Liver (tissue), 9 donors: ENCODE measurements around the gene IL33. TPM values are rescaled to one million over a fixed set of nuclear protein-coding genes. Genes with fewer than 3 reads are reported as not detected.

ENCODE experiments used
- DNase-seq: peaks from one replicate; pipeline ENCODE4 v3.0.0-alpha.2; 2017; ENCODE audit warnings: low spot score
- H3K27ac ChIP-seq, 2 donors: one replicate each; pipeline ENCODE4 v1.7.0; 2013; ENCODE audit warnings: inconsistent platforms in 2 of 2, low read length in 2 of 2, control low read depth in 1 of 2, low read depth in 1 of 2, mild to moderate bottlenecking in 1 of 2
- H3K27me3 ChIP-seq, 4 donors: one replicate each; pipeline versions ENCODE4 v1.6.1 to v1.7.0; 2013; ENCODE audit warnings: low read length in 3 of 4, inconsistent platforms in 1 of 4, mild to moderate bottlenecking in 1 of 4, moderate library complexity in 1 of 4; ENCODE audit not compliant: control insufficient read depth in 4 of 4, insufficient read depth in 4 of 4
- H3K36me3 ChIP-seq, 4 donors: one replicate each; pipeline versions ENCODE4 v1.6.1 to v1.7.0; 2013; ENCODE audit warnings: low read length in 3 of 4, mild to moderate bottlenecking in 3 of 4, low read depth in 1 of 4, moderate library complexity in 1 of 4; ENCODE audit not compliant: control insufficient read depth in 4 of 4, insufficient read depth in 3 of 4
- H3K4me1 ChIP-seq, 4 donors: one replicate each; pipeline versions ENCODE4 v1.6.1 to v1.7.0; 2013; ENCODE audit warnings: low read length in 3 of 4, mild to moderate bottlenecking in 3 of 4, moderate library complexity in 1 of 4; ENCODE audit not compliant: control insufficient read depth in 4 of 4, insufficient read depth in 4 of 4
- H3K4me3 ChIP-seq, 3 donors: one replicate each; pipeline versions ENCODE4 v1.6.1 to v1.7.0; 2013; ENCODE audit warnings: low read length in 3 of 3, control low read depth in 1 of 3, low read depth in 1 of 3, mild to moderate bottlenecking in 1 of 3
- H3K9ac ChIP-seq, 2 donors: one replicate each; pipeline ENCODE4 v1.7.0; 2013; ENCODE audit warnings: low read length in 2 of 2, mild to moderate bottlenecking in 2 of 2, moderate library complexity in 2 of 2, control low read depth in 1 of 2, low read depth in 1 of 2
- H3K9me3 ChIP-seq, 4 donors: one replicate each; pipeline versions ENCODE4 v1.6.1 to v1.7.0; 2013; ENCODE audit warnings: low read length in 3 of 4; ENCODE audit not compliant: control insufficient read depth in 4 of 4
- EGR1 ChIP-seq, 2 donors: IDR thresholded peaks; 2 replicates each; pipeline ENCODE4 v1.6.1; 2016 to 2018; ENCODE audit warnings: antibody characterized with exemption in 2 of 2, low read depth in 2 of 2
- FOXA1 ChIP-seq: IDR thresholded peaks from 2 replicates; pipeline ENCODE4 v1.6.1; 2016; ENCODE audit warnings: antibody characterized with exemption
- FOXA2 ChIP-seq: IDR thresholded peaks from 2 replicates; pipeline ENCODE4 v1.6.1; 2016; ENCODE audit warnings: antibody characterized with exemption
- GABPA ChIP-seq, 2 donors: IDR thresholded peaks in 1 of 2; conservative IDR thresholded peaks in 1 of 2; 2 replicates each; pipeline ENCODE4 v1.6.1; 2016; ENCODE audit warnings: antibody characterized with exemption in 2 of 2, mild to moderate bottlenecking in 1 of 2, moderate library complexity in 1 of 2
- HNF4A ChIP-seq, 2 donors: conservative IDR thresholded peaks; 2 replicates each; pipeline ENCODE4 v1.6.1; 2016; ENCODE audit warnings: antibody characterized with exemption in 2 of 2, mild to moderate bottlenecking in 2 of 2
- HNF4G ChIP-seq: IDR thresholded peaks from 2 replicates; pipeline ENCODE4 v1.6.1; 2016; ENCODE audit warnings: antibody characterized with exemption
- JUND ChIP-seq, 2 donors: IDR thresholded peaks; 2 replicates each; pipeline ENCODE4 v1.6.1; 2016; ENCODE audit warnings: antibody characterized with exemption in 2 of 2
- NR2F2 ChIP-seq: IDR thresholded peaks from 2 replicates; pipeline ENCODE4 v1.6.1; 2016; ENCODE audit warnings: antibody characterized with exemption
- RAD21 ChIP-seq, 2 donors: IDR thresholded peaks; 2 replicates each; pipeline ENCODE4 v1.6.1; 2016; ENCODE audit warnings: antibody characterized with exemption in 2 of 2, mild to moderate bottlenecking in 2 of 2
- RXRA ChIP-seq, 2 donors: IDR thresholded peaks; 2 replicates each; pipeline ENCODE4 v1.6.1; 2017 to 2018; ENCODE audit warnings: antibody characterized with exemption in 2 of 2, mild to moderate bottlenecking in 1 of 2
- SP1 ChIP-seq: IDR thresholded peaks from 2 replicates; pipeline ENCODE4 v1.6.1; 2018; ENCODE audit warnings: antibody characterized with exemption, mild to moderate bottlenecking
- TAF1 ChIP-seq: conservative IDR thresholded peaks from 2 replicates; pipeline ENCODE4 v1.6.1; 2016; ENCODE audit warnings: antibody characterized with exemption, mild to moderate bottlenecking
- YY1 ChIP-seq: IDR thresholded peaks from 2 replicates; pipeline ENCODE4 v1.6.1; 2016; ENCODE audit warnings: antibody characterized with exemption, mild to moderate bottlenecking
- WGBS: extraction: QIAGEN DNeasy Blood & Tissue Kit; methylation state at CpG from one replicate; pipeline ENCODE4 v1.1.7; 2013; 5-methylcytosine and 5-hydroxymethylcytosine counted together
- polyA plus RNA-seq, 2 donors: library from polyadenylated mRNA; stranded (reverse) in 1 of 2; unstranded in 1 of 2; fragments of 200-250 nt in 1 of 2; fragments of >200 nt in 1 of 2; fragmentation: Nextera tagmentation in 1 of 2; extraction: Ambion mirVana in 1 of 2; gene quantifications; one replicate each; pipeline versions ENCODE4 v1.2.1 to v1.2.3, GENCODE V29; 2013 to 2015
- total RNA-seq, 2 donors: library from RNA; depleted of rRNA; stranded (reverse); fragments of >200 nt; gene quantifications; one replicate each; pipeline ENCODE4 v1.2.3, GENCODE V29; 2014
- TF ChIP-seq, protein P1 (sequence below): IDR thresholded peaks from 2 replicates; pipeline ENCODE4 v1.6.1; 2016; ENCODE audit warnings: antibody characterized with exemption
- TF ChIP-seq, protein P2 (sequence below): fragments of 150-350 bp; IDR thresholded peaks from 2 replicates; pipeline ENCODE4 v1.5.1; 2017; ENCODE audit warnings: improper control_type of control experiment, low read depth, low read length; ENCODE audit not compliant: missing input control
- TF ChIP-seq, protein P3 (sequence below): IDR thresholded peaks from 2 replicates; pipeline ENCODE4 v1.6.1; 2016; ENCODE audit warnings: antibody characterized with exemption, mild to moderate bottlenecking
- TF ChIP-seq, protein P4 (sequence below): IDR thresholded peaks from 2 replicates; pipeline ENCODE4 v1.6.1; 2016; ENCODE audit warnings: antibody characterized with exemption
- donor health status: healthy.
- donor health status: healthy.
- donor health status: healthy.
- donor health status: healthy.
- donor health status: healthy.

IL33 gene
- total and polyA plus RNA-seq, 4 donors: 13.6 to 20.0 (median 16.4) TPM

DNA sequence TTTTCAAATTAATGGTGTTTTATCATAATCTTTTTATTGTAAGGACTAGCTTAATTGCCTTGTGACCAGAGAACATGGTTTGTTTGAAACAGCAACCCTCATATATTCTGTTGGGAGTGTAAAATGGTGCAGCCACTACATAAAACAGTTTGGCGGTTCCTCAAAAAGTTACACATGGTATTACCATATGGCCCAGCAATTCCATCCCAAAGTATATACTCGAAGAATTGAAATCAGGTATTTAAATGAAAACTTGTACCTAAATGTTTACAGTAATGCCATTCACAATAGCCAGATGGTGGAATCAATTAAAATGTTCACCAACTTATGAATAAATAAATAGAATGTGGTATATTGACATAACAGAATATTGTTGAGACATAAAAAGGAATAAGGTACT is 14.8 kb upstream of the IL33 start:
- Histone ChIP-seq H3K27ac (no peak overlapping the region), H3K27me3 (no peaks in the 10 kb centered on the region), H3K4me3 (no peak overlapping the region), H3K9ac (no peak overlapping the region), H3K4me1 (peaks cover 0 to 10% (median 4%) of the 10 kb centered on the region in 4 donors), H3K9me3 (no peaks in the 10 kb centered on the region), H3K36me3 (no peaks in the 10 kb centered on the region)
- TF ChIP-seq RAD21 (IDR thresholded peaks at IDR 0.05): no peak
- no peak for TF ChIP-seq YY1
- TF ChIP-seq RXRA (IDR thresholded peaks at IDR 0.05): no peak
- TF ChIP-seq HNF4A (conservative IDR thresholded peaks at IDR 0.05): no peak
- TF ChIP-seq SP1: no peak
- TF ChIP-seq, protein P1, sequence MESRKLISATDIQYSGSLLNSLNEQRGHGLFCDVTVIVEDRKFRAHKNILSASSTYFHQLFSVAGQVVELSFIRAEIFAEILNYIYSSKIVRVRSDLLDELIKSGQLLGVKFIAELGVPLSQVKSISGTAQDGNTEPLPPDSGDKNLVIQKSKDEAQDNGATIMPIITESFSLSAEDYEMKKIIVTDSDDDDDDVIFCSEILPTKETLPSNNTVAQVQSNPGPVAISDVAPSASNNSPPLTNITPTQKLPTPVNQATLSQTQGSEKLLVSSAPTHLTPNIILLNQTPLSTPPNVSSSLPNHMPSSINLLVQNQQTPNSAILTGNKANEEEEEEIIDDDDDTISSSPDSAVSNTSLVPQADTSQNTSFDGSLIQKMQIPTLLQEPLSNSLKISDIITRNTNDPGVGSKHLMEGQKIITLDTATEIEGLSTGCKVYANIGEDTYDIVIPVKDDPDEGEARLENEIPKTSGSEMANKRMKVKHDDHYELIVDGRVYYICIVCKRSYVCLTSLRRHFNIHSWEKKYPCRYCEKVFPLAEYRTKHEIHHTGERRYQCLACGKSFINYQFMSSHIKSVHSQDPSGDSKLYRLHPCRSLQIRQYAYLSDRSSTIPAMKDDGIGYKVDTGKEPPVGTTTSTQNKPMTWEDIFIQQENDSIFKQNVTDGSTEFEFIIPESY: no peak
- no peak for TF ChIP-seq EGR1 (IDR thresholded peaks at IDR 0.05; ENCODE audit: low read depth in 2 of 2)
- no peak for TF ChIP-seq GABPA (IDR thresholded peaks at IDR 0.05 in 1 of 2, conservative IDR thresholded peaks at IDR 0.05 in 1 of 2)
- TF ChIP-seq HNF4G: no peak
- no peak for TF ChIP-seq FOXA1
- no peak for DNase-seq
- 94% methylated on average over 2 of the region's 2 CpGs for WGBS

DNA sequence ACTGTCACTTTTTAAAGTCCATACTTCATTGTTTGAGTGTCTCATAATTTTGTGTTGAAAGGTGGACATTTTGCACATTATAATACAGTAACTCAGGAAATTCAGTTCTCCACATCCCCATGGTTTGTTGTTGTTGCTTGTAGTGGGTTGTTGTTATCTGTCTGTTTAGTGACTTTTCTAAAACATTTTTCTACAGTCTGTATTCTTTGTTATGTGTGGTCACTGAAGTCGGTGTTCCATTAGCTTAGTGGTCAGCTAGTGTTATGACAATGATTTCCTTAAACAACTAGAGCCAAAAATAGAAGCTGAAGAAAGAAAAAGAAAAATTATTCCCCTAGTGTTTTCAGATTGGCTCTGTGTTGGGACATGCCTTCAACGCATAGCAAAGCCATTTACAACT is 5.6 kb upstream of the IL33 start:
- Histone ChIP-seq H3K27ac (no peak overlapping the region), H3K4me1 (no peaks in the 10 kb centered on the region), H3K4me3 (no peak overlapping the region), H3K27me3 (no peaks in the 10 kb centered on the region), H3K9ac (no peak overlapping the region), H3K9me3 (peaks cover 1 to 13% (median 7%) of the 10 kb centered on the region in 4 donors), H3K36me3 (no peaks in the 10 kb centered on the region)
- no peak for DNase-seq
- TF ChIP-seq EGR1 (IDR thresholded peaks at IDR 0.05; ENCODE audit: low read depth in 2 of 2): no peak
- TF ChIP-seq, protein P2, sequence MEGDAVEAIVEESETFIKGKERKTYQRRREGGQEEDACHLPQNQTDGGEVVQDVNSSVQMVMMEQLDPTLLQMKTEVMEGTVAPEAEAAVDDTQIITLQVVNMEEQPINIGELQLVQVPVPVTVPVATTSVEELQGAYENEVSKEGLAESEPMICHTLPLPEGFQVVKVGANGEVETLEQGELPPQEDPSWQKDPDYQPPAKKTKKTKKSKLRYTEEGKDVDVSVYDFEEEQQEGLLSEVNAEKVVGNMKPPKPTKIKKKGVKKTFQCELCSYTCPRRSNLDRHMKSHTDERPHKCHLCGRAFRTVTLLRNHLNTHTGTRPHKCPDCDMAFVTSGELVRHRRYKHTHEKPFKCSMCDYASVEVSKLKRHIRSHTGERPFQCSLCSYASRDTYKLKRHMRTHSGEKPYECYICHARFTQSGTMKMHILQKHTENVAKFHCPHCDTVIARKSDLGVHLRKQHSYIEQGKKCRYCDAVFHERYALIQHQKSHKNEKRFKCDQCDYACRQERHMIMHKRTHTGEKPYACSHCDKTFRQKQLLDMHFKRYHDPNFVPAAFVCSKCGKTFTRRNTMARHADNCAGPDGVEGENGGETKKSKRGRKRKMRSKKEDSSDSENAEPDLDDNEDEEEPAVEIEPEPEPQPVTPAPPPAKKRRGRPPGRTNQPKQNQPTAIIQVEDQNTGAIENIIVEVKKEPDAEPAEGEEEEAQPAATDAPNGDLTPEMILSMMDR: no peak
- no peak for TF ChIP-seq RXRA (IDR thresholded peaks at IDR 0.05)
- no peak for TF ChIP-seq SP1
- TF ChIP-seq HNF4A (conservative IDR thresholded peaks at IDR 0.05): no peak
- TF ChIP-seq FOXA2: no peak
- TF ChIP-seq, protein P1: no peak
- no peak for TF ChIP-seq FOXA1
- TF ChIP-seq HNF4G: no peak
- no peak for TF ChIP-seq JUND (IDR thresholded peaks at IDR 0.05)
- TF ChIP-seq YY1: no peak
- no peak for TF ChIP-seq GABPA (IDR thresholded peaks at IDR 0.05 in 1 of 2, conservative IDR thresholded peaks at IDR 0.05 in 1 of 2)
- TF ChIP-seq, protein P3, sequence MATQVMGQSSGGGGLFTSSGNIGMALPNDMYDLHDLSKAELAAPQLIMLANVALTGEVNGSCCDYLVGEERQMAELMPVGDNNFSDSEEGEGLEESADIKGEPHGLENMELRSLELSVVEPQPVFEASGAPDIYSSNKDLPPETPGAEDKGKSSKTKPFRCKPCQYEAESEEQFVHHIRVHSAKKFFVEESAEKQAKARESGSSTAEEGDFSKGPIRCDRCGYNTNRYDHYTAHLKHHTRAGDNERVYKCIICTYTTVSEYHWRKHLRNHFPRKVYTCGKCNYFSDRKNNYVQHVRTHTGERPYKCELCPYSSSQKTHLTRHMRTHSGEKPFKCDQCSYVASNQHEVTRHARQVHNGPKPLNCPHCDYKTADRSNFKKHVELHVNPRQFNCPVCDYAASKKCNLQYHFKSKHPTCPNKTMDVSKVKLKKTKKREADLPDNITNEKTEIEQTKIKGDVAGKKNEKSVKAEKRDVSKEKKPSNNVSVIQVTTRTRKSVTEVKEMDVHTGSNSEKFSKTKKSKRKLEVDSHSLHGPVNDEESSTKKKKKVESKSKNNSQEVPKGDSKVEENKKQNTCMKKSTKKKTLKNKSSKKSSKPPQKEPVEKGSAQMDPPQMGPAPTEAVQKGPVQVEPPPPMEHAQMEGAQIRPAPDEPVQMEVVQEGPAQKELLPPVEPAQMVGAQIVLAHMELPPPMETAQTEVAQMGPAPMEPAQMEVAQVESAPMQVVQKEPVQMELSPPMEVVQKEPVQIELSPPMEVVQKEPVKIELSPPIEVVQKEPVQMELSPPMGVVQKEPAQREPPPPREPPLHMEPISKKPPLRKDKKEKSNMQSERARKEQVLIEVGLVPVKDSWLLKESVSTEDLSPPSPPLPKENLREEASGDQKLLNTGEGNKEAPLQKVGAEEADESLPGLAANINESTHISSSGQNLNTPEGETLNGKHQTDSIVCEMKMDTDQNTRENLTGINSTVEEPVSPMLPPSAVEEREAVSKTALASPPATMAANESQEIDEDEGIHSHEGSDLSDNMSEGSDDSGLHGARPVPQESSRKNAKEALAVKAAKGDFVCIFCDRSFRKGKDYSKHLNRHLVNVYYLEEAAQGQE: no peak
- no peak for TF ChIP-seq RAD21 (IDR thresholded peaks at IDR 0.05)
- TF ChIP-seq, protein P4, sequence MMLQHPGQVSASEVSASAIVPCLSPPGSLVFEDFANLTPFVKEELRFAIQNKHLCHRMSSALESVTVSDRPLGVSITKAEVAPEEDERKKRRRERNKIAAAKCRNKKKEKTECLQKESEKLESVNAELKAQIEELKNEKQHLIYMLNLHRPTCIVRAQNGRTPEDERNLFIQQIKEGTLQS: no peak
- no peak for TF ChIP-seq TAF1
- TF ChIP-seq NR2F2: no peak
- 89% methylated on average over 2 of the region's 2 CpGs for WGBS
